ENCODE measurements around the gene CUEDC1.
A peak's percentile ranks its signal among the peaks of the same experiment; 100 is the strongest.

CUEDC1 gene

DNA sequence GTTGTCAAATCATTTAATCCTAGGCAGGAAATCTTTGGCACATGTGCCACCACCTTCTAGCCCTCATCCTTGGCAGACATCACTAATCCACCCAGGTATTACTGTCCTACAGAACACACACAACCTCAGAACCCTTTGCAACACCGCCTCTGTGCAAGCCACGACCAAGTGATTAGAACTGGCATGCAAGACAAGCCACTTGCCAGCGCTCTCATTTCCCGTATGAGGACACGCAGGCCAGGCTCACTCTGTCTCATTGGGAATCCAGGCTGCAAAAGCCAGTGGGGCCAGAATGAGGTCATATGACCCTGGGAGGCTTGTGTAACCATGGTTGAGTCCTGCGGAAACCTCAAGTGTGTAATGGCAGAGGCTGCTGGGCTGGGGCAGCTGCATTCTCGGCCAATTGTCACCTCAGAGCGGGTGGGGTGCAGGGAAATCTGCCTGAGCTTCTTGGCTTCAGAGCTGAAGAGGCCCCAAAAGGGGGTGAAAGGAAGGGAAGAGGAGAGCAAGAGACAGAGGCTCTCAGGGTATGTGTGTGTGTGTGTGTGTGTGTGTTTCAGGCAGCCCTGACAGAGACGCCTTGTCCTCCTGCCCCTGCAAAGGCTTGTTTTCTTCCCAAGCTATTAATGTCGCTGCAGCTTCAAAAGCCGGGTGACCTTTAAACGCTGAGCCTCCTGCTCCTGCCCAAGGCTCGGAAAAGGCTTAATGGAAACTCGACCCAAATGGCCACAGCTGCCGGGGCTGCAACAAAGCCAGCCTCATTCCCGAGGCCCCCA is 62.2 kb downstream of the CUEDC1 start:
- peak; percentile 94 to 99 (median 98) for DNase-seq

DNA sequence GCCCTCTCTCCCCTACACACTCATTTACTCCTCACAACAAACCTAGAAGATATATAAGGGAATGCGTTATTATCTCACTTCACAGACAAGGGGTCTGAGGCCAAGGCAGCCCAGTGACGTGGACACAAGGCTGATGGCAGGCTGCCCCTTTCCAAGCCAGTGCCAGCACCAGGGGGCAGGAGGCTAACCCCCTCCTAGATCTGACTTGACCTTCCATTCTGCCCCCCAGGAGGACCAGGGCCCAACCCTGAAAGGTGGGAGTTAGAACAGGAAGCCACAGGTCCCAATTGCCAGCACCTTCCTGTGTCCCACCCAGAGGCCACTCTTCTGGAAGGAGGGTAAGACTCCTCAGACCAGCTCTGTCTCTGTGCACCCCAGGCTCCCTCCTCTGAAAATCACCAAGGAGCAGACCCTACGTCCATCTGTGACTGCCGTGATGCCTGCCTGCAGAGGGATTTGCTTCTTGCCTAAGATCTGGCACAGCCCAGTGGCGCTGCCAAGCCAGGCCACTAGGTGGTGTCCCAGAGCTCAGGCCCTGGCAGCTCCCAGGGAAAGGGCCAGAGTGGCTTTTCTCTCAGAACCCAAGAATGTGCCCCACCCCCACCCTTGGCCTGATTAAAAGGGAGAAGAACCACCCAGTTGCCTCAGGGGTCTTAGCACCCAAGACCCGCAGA is 62.9 kb downstream of the CUEDC1 start:
- DNase-seq = peak; percentile 78 to 87 (median 86)

DNA sequence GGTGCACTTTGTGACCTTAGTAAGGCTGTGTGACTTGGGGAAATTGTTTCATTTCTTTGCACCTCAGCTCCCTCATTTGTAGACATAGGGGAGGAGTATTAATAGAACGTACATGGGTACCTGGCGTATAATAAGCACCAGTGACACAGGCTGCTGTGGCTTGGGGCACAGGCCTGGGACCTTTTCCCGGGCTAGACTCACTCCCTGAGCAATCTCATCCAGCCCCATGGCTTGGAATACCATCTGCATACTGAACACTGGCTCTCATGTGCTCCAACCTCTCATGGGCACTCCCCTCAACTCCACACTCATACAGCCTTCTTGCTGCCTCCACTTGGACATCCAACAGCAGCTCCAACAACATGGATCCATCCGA is 64.4 kb downstream of the CUEDC1 start:
- no peak for DNase-seq

DNA sequence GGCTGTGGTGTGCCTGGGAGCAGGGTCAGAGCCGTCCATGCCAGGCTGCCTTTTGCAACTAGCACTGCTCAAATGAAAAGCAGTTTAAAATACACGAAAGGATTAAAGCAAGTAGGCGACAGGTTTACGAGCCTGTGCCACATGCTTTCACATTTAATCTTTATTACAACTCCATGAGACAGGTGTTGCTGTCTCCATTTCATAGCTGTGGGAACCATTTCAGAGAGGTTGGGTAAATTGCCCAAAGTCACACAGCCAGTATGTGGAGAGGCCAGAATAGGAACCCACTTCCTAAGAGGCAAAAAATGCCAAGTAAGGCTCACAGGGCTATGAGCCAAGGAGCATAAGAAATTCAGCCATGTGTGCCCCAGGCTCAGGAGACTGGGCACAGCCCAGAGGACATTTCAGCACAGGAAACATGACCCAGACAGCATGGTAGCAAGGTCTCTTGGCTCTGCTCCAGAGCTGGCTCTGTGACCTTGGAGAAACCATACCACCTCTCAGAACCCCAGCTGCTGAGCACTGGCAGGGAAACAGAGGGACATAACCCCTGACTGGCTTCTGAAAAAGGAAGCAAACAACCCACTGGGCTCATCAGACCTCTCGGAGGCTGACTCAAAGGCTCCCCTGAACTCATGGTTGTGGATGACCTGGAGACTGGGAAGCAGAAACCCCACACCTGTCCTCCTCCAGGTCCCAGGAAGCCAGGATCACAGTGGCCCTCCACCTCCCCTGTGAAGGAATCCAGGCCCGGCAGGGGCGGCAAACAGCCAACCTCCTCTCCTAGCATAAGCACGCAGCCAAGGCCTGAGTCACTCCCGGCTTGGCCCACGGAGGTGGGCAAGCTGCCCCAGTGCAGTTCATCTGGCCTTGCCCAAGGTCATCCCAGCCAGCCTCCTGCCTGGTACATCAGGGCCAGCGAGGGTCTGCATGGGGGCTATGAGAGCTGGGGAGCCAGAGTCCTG is 65.0 kb downstream of the CUEDC1 start:
- no peak for DNase-seq

DNA sequence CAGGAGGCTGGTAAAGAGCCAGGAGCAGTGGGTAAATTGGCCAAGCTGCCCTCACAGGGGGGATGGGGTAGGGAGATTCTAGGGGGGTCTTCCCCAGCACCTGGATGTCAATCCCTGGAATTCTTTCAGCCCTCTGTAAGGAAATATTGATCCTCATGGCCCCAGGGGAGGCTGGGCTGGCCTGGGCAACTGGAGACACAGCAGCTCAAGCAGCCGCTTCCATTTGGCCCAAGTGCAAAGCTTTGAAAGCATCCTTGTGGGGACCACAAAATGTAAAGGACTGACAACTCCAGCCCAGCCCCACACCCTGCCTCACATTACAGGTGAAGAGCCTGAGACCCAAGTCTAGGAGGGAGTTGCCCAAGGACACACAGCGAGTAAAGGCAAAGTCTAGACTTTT is 66.0 kb downstream of the CUEDC1 start:
- DNase-seq = no peak

DNA sequence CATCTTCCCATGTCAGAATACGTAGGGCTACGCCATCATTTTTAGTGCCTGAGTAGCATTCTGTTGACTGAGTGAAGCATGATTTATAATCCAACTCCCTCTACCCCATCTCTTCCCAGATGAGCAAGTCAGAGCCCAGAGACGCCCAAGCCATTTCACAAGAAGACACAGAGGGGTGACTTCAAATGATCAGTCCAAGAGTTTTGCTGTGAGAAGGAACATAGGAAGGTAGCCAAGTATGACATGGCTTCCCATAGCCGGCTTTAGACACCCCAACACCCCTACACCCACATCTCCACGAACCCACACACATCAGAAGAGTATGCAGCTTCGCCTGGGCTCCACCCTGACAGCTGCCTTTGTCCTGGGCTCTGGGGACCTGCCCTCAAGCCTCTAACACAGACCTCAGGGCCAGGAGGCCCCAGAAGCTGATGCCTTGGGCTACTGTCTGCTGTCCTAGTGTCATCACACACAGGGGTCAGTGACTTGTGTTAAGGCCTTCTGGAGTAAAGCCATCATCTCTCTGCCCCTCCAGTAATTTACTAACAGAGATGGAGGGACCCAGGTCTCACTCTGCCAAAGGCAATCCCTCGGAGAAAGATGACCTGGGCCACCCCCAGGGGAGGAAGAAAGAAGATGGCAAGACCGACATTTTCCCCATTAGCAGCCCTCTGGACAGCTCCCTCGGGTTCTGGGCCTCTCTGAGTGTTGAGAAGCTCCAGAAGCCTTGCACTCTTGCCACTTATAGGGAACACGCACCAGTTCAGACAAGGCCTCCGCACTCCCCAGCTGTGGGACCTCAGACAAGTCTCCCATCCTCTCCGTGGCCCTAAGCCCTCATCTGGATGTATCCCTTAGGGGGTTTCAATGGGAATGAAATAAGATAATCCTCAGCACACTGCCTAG is 66.6 kb downstream of the CUEDC1 start:
- no peak for DNase-seq

DNA sequence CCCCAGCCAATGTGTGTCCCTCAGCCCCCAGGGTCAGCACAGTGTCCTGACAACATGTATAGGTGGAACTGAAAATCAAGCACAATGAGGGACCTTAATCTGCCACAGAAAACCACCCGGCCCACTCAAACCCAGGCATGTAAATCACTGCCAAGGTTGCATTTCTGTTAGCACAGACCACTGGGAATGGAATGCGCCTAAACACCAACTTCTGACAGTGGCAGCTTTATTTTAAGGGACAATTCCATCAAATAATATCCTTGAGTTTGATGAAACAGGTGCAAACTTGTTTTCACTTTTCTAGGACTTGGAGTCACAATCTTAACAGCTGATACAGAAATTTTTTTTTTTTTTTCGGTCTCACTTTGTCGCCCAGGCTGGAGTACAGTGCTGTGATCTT is 68.1 kb downstream of the CUEDC1 start:
- no peak for DNase-seq

DNA sequence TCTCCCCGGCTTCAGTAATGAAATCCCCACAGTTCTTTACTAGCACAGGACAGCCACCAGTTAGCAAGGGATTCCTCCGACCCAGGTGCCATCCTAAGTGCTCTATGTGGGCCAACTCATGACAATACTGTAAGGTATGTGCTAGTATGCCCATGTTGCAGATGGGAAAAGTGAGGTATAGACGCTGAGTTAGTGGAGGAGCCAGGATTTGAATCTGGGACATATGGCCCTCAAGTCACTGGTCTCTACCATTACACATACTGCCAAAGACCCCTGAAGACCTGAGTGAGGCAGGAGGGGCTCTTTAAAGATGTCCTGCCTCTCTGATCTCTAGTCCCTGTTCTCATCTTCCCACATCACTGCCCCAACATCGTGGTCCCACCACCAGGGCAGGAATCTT is 69.2 kb downstream of the CUEDC1 start:
- no peak for DNase-seq

DNA sequence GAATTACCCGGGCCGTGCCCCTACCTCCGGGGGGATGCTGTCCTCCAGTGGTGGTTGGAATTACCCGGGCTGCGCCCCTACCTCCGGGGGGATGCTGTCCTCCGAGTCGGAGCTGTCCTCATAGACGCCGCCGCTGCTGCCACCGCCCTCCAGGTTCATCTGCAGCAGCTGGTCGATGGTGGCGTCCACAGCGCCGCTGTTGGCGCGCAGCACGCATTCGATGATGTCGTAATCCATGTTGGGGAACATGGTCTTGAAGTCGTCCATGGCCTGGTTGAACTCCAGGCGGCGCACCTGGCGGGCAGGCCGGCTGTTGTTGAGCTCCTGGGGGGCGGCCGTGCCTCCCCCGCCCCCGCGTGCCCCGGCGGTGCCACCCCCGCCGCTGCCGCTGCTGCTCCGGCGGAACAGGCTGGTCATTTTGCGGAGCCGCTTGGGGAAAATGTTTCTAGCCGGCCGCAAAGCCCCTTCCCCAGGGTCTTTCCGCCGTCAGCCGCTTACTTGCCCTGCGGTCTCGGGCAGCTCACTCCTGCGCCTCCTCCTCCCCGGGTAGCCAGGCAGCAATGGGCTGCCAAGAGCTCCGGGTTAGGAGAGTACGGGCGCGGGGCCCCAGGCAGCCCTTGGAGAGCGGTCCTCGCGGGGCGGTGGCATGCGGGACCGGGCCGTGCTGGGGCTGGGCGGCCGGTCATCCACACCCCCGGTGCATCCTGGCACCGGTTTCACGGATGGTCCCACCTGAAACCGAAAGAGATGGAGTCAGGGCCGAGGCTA is 69.9 kb downstream of the CUEDC1 start:
- DNase-seq = no peak

DNA sequence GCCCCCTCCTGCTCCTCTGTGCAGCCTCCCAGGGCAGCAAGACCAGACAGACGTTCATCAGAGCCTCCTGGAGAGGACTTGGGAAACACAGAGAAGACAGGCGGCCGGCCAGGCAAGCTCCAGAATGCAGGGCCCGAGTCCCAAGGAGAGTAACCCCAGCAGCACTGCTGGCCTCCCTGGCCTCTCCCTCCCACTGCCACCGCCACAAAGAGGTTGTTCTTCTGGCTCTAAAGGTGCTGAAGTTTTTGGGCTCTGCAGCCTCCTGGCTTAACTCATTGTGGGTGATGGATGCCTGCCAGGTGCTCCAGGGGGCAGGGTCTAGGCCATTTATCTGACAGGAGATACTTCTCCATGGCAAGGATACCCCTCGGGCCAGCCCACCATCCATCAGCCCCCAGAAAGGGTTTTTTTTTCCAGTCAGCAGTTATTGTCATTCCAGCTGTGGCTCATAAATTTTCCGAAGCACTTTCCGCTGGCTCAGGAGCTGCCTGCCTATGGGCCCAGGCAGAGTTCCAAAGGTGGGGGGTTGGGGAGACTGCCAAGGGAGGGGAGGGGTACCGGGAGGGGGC is 73.3 kb downstream of the CUEDC1 start:
- DNase-seq = no peak

DNA sequence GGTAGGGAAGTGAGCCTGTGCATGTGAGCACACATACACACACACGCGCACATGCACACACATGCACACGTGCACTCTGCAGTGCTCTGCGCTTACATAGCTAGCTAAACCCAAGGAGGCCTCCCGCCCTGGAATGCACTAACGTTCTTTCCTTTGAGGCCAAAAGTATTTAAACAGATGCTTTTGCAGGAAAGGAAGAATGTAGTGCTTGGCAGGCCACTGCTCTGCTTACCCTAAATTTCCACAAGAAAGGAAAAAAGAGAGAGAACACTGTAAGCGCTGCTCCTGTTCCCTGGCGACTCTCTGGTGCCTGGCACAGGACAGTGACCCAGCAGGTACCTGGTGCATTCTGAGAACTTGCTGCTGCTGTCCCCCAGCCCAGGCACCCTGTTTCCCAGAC is 74.1 kb downstream of the CUEDC1 start:
- no peak for DNase-seq

DNA sequence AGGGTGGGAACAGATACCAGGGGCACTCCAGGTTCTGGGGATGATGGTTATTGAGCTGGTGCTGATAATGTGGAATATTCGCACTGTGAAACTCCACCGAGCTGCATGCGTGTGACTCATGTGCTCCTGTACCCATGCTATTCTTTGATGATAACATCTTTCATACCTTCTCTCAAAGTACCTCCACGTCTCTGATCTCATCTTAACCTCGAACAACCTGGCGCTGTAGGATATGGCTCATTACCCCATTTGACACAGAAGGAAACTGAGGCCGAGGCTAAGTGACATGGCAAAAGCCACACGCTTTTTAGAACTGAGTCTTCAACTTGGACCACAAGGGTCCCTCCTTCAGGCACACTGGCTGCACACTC is 75.1 kb downstream of the CUEDC1 start:
- DNase-seq = no peak

DNA sequence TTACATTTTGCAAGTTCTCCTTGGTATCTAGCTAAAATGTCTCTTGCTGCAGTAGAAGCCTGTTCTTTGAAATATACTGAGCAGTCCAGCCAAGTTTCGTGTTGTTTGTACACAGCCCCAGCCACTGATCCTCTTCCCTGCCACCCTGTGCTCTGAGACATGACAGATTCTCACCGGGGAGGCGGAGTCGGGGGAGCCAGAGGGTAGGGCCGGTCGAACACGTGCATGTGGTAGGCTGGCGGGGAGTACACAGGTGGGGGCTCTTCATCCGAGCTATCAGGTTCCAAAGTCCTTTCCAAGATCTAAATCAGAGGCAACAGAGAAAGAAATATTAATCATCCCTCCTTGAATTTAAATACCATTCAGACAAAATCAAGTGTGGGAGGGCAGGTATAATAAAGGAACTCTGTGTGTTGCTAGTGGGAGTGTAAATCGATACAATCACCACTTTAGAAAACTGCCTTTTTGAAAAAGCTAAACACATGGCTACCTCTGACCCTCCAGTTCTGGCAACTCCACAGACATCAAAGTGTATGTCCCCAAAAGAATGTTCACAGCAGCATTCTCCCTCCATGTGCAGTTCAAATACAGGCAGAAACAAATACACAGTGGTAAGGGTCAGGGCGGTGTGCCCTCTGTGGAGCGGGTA is 75.7 kb downstream of the CUEDC1 start:
- DNase-seq = no peak

DNA sequence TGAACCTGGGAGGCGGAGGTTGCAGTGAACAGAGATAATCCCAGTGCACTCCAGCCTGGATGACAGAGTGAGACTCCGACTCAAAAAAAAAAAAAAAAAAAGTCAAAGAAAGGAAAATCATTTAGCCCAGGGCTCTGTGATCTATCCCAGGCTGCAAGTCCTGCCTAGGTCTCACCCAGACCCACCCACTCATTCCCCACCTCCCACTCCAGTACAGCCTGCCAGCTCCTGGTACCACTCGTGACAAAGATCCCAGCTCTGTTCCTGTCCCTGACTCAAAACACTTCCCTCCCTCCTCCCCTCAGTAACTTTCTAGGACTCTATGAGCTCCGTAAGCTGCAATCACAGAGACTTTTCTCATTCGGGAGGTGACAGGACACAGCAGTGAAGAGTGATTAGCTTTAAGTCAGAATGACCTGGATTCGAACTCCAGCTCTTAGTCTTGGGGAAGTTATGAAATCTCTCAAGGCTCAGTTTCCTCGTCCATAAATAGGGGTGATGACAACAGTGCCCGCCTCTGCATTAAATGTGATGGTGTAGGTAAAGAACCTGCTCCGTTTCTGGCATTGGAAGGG is 77.3 kb downstream of the CUEDC1 start:
- peak in 2 of 3 donors; percentile 36 to 41 for DNase-seq

DNA sequence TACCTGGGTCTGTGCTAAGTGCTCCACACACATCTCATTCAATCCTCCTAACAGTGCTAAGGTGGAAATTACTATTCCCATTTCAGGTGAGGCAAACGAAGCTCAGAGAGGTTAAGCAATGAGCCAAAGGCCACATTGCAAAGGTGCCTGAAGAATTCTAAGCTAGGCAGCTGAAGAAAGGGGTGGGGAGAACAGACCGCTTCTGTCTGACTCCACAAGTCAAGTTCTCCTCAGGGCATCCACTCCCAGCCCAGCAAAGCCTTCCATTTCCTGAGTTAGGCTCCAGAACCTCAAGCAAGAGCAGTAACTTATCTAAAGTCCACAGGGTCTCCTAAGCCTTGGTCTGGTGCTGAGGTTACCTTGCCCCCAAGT is 78.4 kb downstream of the CUEDC1 start:
- DNase-seq = no peak

DNA sequence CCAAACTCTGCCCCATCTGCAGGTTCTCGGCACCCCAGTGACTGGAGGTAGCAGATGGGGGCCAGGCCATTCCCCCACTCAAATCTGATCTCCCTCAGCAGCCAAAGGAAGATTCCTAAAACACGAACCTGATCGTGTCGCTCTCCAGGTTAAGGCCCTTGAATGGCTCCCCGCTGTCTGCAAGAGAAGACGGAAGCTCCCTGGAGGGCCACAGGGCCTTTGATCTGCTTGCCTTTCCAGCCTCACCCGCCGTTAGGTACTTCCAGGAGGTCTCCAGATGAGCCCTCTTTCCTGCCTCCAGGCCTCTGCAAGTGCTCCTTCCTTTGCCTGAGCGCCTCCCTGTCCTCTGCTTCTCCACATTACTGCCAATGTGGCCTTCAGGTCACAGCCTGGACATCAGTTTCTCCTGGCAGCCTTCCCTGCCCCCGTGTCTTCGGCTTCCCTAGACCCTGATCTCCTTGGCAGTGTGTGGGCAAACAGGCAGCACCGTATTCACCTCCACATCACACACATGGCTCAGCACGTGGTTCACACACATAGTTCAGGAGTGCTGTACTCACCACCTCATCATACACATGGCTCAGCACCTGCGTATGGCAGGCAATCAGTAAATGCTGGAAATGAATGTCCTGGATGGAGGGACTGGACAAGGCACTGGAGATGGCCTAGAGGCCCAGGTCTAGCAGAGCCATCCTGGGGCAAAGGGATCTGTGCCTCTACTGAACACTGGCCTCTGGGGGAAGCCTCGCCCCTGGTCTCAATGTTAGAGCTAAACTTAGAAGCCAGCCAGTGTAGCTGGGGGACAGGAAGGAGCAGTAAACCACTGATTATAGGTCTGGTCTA is 79.0 kb downstream of the CUEDC1 start:
- DNase-seq = no peak

DNA sequence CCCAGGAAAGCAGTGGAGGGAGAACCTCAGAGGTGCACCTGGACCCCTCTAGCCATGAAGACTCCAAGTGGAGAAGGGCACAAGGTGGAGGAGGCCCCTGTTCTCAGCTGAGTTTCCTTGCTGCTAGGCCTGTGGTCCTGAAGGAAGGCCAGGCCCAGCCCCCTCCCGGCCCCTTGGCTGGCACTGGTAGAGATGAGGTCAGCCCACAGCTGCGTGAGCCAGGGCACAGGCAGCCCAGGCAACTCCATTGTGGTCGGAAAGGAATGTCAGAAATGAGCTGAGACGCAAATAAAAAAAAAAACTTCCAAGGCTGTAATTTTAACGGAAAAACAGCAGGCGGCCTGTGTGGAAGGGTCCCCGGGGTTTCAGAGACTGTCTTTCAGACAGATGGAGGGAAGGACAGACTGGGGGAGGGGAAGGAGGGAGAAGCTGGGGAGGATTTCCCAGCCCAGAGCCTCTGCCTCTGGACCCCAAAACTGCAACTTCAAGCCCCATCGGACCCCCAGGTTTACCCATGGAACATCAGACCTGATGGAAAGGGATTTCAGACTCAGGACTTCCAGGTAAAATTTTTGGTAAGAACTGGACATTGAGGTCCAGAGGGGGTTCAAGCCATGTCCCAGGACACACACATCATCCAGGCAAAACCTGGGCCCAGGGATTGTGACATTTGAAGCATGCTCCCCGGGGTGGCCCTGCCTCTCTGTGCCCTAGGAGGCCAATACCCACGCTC is 79.8 kb downstream of the CUEDC1 start:
- DNase-seq = peak; percentile 60 to 76 (median 64)

DNA sequence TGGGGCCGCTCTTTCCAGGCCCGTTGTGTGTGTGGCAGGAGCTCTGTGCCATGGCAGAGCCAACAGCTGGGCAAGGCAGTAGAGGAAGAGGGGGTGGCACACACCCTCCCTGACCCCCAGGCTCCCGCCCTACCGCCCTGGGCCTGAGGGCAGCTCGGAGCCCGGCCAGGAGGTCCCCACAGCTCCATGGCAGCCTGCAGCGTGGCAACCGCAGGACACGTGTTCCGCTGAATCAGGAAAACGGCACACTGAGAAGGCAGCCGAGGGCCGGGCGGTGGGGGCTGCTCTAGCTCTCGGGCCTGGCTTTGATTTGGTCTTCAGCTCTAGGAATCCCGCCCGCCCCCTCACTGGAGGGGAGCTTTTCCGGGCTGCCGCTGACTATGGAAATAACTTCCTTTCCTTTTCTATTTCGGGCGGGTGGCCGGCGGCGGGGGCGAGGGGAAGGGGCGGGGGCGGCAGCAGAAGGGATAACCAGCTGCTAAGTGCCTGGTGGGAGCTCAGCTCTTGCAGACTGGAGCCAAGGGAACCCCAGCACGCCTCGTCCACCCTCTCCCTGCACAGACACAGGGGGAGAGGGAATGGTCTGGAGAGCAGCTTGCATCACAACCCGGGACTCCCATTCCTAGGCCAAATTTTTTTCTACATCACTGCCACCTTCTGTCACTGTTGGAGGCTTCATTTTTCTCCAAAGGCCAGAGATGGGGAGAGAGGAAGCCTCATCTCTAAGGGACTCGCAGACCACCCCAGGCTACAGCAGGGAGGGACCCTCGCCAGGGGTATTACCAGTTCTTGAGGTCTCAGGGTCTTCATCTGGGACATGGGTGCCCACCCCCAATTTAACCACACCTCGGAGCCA is 80.5 kb downstream of the CUEDC1 start:
- peak; percentile 69 to 85 (median 82) for DNase-seq
